Germinal center (tissue), 1 donor: ENCODE data around the gene PEX10.

Experiments
- DNase-seq: peaks from one replicate; pipeline ENCODE4 v3.0.0; 2012; ENCODE audit warnings: mixed read lengths, low spot score

Gene PEX10

GRCh38 chr1:2404890-2405511 is 7.4 kb downstream of the PEX10 start:
- no peak for DNase-seq

DNA sequence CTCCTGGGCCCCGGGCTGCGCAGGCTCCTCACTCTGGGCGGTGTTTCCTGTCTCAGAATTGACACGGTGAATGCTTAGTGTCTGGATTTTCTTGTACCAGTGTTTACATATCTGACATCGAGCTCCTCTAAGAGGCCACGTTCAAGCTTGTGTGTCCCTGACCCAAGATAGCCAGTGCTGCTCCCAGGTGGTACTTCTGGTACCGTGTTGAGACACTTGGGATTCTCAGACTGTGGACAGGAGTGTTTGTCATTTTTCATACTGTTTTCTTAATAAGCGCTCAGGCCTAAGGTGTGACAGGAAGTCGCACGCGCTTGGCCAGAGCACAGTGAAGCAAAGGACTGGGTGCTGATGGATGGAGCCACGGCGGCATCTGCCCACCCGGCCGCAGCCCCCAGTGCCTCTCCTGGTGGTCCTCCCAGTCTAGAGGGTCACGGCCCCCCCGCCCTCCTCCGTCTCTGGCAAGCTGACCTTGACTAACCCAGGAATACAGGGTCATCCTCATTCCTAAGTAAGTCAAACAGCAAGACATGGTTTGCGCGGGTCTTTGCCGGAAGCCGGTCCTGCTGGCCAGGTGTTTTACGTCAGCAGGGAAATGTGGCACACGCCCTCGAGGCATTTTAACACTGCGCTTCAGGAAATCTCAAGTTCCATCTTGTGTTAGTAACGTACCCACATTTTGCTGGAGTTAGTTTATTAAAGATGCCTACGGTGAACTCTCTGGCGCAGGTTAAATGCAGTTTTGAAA is 8.0 kb downstream of the PEX10 start:
- no peak for DNase-seq

GRCh38 chr1:2403273-2403672 is 9.1 kb downstream of the PEX10 start:
- no peak for DNase-seq

GRCh38 chr1:2402420-2402819 is 9.9 kb downstream of the PEX10 start:
- no peak for DNase-seq

- DNase-seq: no peak
These were observed 11.3 kb downstream of the PEX10 start for GRCh38 chr1:2400950-2401649.

GRCh38 chr1:2400576-2400909 is 11.8 kb downstream of the PEX10 start:
- no peak for DNase-seq

GRCh38 chr1:2399890-2400575 is 12.3 kb downstream of the PEX10 start:
- DNase-seq: no peak

DNA sequence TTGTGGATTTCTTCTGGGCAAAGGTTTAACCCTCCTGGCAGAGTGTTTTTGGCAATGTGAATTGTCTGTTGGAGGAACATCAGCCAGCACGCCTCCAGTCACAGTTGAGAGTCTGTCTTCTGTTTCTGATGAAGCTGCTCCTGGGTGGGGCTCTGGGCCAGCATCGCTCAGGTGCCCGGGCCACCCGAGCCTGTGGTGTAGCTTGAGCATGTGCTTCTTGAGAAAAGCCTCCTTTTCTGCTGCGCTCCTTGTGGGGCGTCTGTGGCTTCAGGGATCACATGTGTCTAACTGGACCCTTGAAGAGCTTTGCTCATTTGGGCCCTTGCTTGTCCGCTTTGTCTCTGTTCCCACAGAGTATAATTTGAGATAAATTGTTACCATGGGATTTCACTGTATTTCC is 13.5 kb downstream of the PEX10 start:
- DNase-seq: no peak

DNA sequence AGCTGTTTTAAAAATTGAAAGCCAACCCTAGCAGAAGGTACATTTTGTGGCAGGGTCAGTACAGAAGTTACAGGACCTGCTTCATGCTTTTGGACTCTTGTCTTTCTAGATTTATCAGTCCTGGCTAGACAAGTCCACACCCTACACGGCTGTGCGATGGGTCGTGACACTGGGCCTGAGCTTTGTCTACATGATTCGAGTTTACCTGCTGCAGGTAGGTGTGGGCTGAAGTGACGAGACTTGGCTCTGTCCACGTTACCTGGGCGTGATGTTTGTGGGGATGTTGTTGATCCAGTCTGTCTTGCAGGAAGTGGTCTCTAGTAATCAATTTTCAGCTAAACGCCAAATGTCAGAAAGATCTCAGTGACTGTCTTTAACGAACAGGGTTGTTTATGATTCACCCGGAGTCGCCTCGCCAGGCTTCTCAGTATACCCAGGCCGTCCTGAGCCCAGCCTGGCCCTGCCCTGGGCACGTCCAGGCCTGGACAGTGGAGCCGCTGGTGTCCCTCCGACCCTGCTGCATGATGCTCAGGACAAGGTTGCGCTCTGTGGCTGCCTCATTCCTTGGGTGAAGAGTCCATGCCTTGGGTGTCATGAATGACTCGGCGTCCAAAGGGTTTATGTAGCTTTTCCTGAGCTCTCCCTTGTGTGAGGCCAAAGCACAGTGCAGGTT is 15.2 kb downstream of the PEX10 start:
- DNase-seq: no peak

GRCh38 chr1:2396476-2396875 is 15.9 kb downstream of the PEX10 start:
- DNase-seq: no peak

DNA sequence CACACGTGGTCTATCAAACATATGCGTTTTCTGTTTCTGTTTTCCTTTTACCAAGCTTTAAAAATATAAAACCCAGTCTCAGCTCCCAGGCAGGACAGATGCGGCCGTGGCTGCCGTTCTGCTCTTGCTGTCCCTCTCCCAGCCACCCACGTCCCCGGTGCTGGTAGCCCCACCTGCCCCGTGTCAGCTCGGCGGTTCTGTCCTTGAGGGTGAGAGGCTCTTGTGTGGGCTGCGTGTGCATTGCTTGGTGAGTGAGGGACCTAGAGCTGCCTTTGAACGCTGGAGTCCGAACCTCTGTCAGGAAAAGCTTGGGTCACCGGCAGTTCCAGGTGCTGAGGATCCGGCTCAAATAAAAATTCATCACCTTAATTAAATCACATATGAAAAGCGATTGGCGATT is 16.3 kb downstream of the PEX10 start:
- no peak for DNase-seq

DNA sequence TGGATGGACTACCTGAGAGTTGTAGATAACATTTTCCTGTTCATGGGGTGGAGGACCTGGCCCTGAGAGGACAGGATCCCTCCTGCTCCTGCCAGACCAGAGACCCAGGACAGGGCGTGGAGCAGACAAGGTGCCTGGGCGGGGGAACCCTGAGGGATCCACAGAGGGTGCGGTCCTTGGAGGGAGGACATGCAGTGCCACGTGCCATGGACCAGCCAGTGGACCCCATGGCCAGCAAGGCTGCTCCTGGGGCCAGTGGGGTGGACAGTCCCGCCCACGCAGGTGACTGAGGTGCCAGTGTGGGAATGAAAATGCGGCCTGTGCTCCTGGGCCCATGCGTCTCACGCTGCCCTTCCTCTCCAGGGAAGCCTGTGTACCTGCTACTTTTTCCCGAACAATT is 17.1 kb downstream of the PEX10 start:
- no peak for DNase-seq

- DNase-seq: no peak
These were observed 17.6 kb downstream of the PEX10 start for GRCh38 chr1:2394761-2395160.

GRCh38 chr1:2394220-2394619 is 18.1 kb downstream of the PEX10 start:
- DNase-seq: no peak

GRCh38 chr1:2393471-2393877 is 18.9 kb downstream of the PEX10 start:
- no peak for DNase-seq

DNA sequence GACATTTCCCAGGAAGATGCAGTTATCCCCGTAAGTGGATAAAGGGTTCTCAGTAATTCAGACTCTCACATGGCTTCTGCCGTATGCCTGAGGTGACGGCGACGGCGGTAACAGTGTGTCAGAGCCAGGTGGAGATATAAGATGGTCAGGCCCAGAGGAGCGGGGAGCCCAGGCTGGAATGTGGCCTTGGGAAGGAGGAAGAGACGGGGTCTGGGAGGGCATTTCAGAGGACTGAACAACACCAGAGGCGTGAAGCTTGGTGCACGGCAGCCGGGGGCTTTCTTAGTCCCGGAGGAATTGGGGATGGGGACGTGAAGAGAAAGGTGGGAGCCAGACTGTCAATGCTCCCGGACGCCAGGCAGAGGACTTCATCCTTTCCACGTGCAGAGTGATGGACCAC is 19.7 kb downstream of the PEX10 start:
- DNase-seq: no peak

GRCh38 chr1:2391931-2392509 is 20.3 kb downstream of the PEX10 start:
- peak; percentile 26 for DNase-seq

- peak; percentile 98 for DNase-seq
These were observed 21.1 kb downstream of the PEX10 start, which contains the start of the genes MORN1 and RER1 for GRCh38 chr1:2391041-2391930. MORN1 (minus strand) TSS chr1:2391554; CDS start chr1:2391533, 21 bp downstream. RER1 (plus strand) TSS chr1:2391841; CDS start chr1:2395791, 3,950 bp downstream.

GRCh38 chr1:2389644-2390043 is 22.7 kb downstream of the PEX10 start:
- no peak for DNase-seq
